Fibroblast of lung (primary cell): ENCODE measurements around the gene SPINK7.

ENCODE experiments used
- CTCF ChIP-seq, 2 donors: IDR thresholded peaks in 1 of 2; conservative IDR thresholded peaks in 1 of 2; 1 replicate in 1 of 2; 2 replicates in 1 of 2; pipeline ENCODE4 v1.5.1; 2011 to 2012; ENCODE audit warnings: low read length in 2 of 2, control low read depth in 1 of 2, inconsistent platforms in 1 of 2, low read depth in 1 of 2, mild to moderate bottlenecking in 1 of 2
- EZH2 ChIP-seq: IDR thresholded peaks from 2 replicates; pipeline ENCODE4 v1.5.1; 2012; ENCODE audit warnings: low read length, control low read depth, mild to moderate bottlenecking; ENCODE audit errors: missing control alignments

GRCh38 chr5:148267962-148268361, 44.3 kb upstream of the SPINK7 start:
- TF ChIP-seq CTCF (conservative IDR thresholded peaks at IDR 0.05 in 1 of 2, IDR thresholded peaks at IDR 0.05 in 1 of 2; ENCODE audit: low read depth in 1 of 2, low read length in 2 of 2) (no peak), EZH2 (no peak)
